Adrenal gland (tissue), 12 donors: Measurements from ENCODE around the gene MARK3. TPM values are rescaled to one million over a fixed set of nuclear protein-coding genes. Genes with fewer than 3 reads are reported as not detected.

Experiments
- DNase-seq, 7 donors: peaks; one replicate each; pipeline ENCODE4 v3.0.0-alpha.2; 2019 to 2020
- H3K27ac ChIP-seq, 5 donors: fragments of 200-600 bp; sonication (generic) in 4 of 5; 1 replicate in 3 of 5; 2 replicates in 2 of 5; pipeline versions ENCODE4 v1.5.1 to v1.8.0; 2016 to 2020; ENCODE audit warnings: mild to moderate bottlenecking in 1 of 5
- H3K27me3 ChIP-seq: fragments of 200-600 bp; 2 replicates; pipeline ENCODE4 v1.8.0; 2021
- H3K36me3 ChIP-seq, 2 donors: fragments of 200-600 bp; replicated peaks in 1 of 2; 1 replicate in 1 of 2; 2 replicates in 1 of 2; pipeline versions ENCODE4 v1.5.1 to v1.8.0; 2018 to 2022
- H3K4me1 ChIP-seq, 2 donors: fragments of 200-600 bp; replicated peaks in 1 of 2; 1 replicate in 1 of 2; 2 replicates in 1 of 2; pipeline versions ENCODE4 v1.5.1 to v1.8.0; 2018 to 2021
- H3K4me3 ChIP-seq, 4 donors: fragments of 200-600 bp; sonication (generic) in 3 of 4; one replicate each; pipeline ENCODE4 v1.5.1; 2016 to 2018
- H3K9me3 ChIP-seq, 3 donors: fragments of 200-600 bp; sonication (generic) in 1 of 3; replicated peaks in 1 of 3; 1 replicate in 2 of 3; 2 replicates in 1 of 3; pipeline versions ENCODE4 v1.5.1 to v1.8.0; 2016 to 2021
- POLR2A ChIP-seq, 2 donors: fragments of 450-650 bp; IDR thresholded peaks; one replicate each; pipeline ENCODE4 v1.6.1; 2017; ENCODE audit warnings: antibody characterized with exemption in 2 of 2, mild to moderate bottlenecking in 2 of 2, moderate library complexity in 1 of 2
- WGBS, 4 donors: extraction: QIAGEN DNeasy Blood & Tissue Kit in 2 of 4; methylation state at CpG; one replicate each; pipeline versions ENCODE4 v1.1.5 to v1.1.7; 2013 to 2017; 5-methylcytosine and 5-hydroxymethylcytosine counted together
- intact Hi-C, 2 donors: fragments of 100-400 bp; cut with DNase I; formaldehyde crosslinking; loops; one replicate each; pipeline versions ENCODE4 v1.14.1 to v1.15.0; 2022 to 2023
- polyA plus RNA-seq, 3 donors: library from polyadenylated mRNA; stranded (reverse); fragments of 200-250 nt in 2 of 3; fragments of 350-450 nt in 1 of 3; fragmentation: Illumina TruSeq in 1 of 3; extraction: RNeasy Lipid Tissue Mini Kit (QIAGEN cat#74804) in 1 of 3; gene quantifications; one replicate each; pipeline ENCODE4 v1.2.3, GENCODE V29; 2013 to 2014
- total RNA-seq, 9 donors: library from RNA; depleted of rRNA in 4 of 9; stranded (reverse); fragments of >200 nt in 4 of 9; fragments of 120-200 nt in 1 of 9; fragmentation: NEBNext Ultra II Directional in 1 of 9; extraction: Animal tissue kit (Norgen Biotek cat#: 25700) in 1 of 9; gene quantifications; one replicate each; pipeline versions ENCODE4 v1.1.0 to v1.2.4, GENCODE V29; 2013 to 2023
- TF ChIP-seq, protein P1 (sequence below), 6 experiments: fragments of 450-650 bp in 4 of 6; fragments of 200-600 bp in 2 of 6; sonication (generic) in 1 of 6; IDR thresholded peaks; 1 replicate in 5 of 6; 2 replicates in 1 of 6; pipeline versions ENCODE4 v1.5.1 to v1.8.0; 2016 to 2021; ENCODE audit warnings: antibody characterized with exemption in 6 of 6, mild to moderate bottlenecking in 2 of 6, moderate library complexity in 1 of 6
- donor health status: healthy with polysubstance abuse.
- donor health status: Bipolar disorder and iron deficiency.
- donor health status: DM: yes; HTN: yes; CAD: no.
- donor health status: DM: no; HTN: no; CAD: no.
- donor health status: DM: no; HTN: no; CAD: no.
- donor health status: DM: yes; HTN: yes; CAD: no.

MARK3 gene
- total and polyA plus RNA-seq, 12 donors = 73.1 to 233 (median 94.6) TPM

DNA sequence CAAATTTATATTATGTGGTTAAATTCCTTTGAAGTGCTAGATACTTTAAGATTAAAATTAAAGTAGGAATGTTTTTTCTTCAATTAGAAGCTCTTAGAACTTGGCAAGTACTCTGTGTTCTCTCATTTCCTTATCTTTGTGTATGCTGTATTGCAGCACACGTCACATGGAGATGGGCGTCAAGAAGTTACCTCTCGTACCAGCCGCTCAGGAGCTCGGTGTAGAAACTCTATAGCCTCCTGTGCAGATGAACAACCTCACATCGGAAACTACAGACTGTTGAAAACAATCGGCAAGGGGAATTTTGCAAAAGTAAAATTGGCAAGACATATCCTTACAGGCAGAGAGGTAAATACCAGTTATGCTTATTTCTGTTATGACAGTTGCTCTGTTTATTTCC lies 19.7 kb downstream of the MARK3 start:
- 31 to 44% (median 35%) methylated on average over 7 of the region's 7 CpGs for WGBS, 4 donors
- peaks cover 0 to 19% of the 10 kb centered on the region in 2 donors for H3K36me3 ChIP-seq
- intact Hi-C loops = no loop called here
- H3K4me1 ChIP-seq = peaks cover 60 to 75% of the 10 kb centered on the region in 2 donors
- TF ChIP-seq POLR2A (IDR thresholded peaks at IDR 0.05) = no peak
- TF ChIP-seq, protein P1, sequence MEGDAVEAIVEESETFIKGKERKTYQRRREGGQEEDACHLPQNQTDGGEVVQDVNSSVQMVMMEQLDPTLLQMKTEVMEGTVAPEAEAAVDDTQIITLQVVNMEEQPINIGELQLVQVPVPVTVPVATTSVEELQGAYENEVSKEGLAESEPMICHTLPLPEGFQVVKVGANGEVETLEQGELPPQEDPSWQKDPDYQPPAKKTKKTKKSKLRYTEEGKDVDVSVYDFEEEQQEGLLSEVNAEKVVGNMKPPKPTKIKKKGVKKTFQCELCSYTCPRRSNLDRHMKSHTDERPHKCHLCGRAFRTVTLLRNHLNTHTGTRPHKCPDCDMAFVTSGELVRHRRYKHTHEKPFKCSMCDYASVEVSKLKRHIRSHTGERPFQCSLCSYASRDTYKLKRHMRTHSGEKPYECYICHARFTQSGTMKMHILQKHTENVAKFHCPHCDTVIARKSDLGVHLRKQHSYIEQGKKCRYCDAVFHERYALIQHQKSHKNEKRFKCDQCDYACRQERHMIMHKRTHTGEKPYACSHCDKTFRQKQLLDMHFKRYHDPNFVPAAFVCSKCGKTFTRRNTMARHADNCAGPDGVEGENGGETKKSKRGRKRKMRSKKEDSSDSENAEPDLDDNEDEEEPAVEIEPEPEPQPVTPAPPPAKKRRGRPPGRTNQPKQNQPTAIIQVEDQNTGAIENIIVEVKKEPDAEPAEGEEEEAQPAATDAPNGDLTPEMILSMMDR (IDR thresholded peaks at IDR 0.05) = no peak
- H3K27ac ChIP-seq = peak overlapping the region in 4 of 5 donors; percentile 1 to 80 (median 74)
- no peaks in the 10 kb centered on the region for H3K9me3 ChIP-seq
- peak in 3 of 7 donors; percentile 48 to 73 (median 56) for DNase-seq
- no peaks in the 10 kb centered on the region for H3K27me3 ChIP-seq
- H3K4me3 ChIP-seq = no peak overlapping the region

GRCh38 chr14:103408491-103409155 lies 23.4 kb downstream of the MARK3 start:
- WGBS, 4 donors = 19 to 33% (median 24%) methylated on average over 5 to 7 of the region's 7 CpGs
- Histone ChIP-seq H3K36me3 (peaks cover 0 to 23% of the 10 kb centered on the region in 2 donors), H3K27me3 (no peaks in the 10 kb centered on the region), H3K9me3 (no peaks in the 10 kb centered on the region), H3K4me1 (peaks cover 36 to 52% of the 10 kb centered on the region in 2 donors), H3K4me3 (peak overlapping the region in 1 of 4 donors; percentile 9), H3K27ac (peak overlapping the region in 4 of 5 donors; percentile 44 to 77 (median 64))
- TF ChIP-seq, protein P1 (IDR thresholded peaks at IDR 0.05) = no peak
- no peak for TF ChIP-seq POLR2A (IDR thresholded peaks at IDR 0.05)
- intact Hi-C loops = no loop called here
- peak; percentile 53 to 76 (median 70) for DNase-seq

DNA sequence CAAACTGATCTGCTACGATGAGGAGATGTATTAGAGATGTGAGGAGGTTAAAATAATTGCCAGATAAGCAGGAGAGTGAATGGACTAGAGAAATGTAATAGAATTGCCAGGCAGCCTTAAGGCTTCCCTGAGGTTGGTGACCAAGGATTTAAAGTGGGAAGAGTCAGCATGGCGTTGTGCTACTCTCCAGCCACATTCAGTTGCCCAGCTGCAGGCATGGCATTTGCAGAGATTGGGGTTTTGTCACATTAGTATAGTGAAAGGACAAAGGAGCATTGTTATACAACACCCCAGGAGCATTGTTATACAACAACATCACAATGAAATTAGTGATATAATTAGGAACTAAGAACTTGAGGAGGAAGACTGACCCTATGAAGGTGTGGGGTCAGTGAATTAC lies 31.7 kb downstream of the MARK3 start:
- H3K27ac ChIP-seq = peak overlapping the region in 1 of 5 donors; percentile 66

DNA sequence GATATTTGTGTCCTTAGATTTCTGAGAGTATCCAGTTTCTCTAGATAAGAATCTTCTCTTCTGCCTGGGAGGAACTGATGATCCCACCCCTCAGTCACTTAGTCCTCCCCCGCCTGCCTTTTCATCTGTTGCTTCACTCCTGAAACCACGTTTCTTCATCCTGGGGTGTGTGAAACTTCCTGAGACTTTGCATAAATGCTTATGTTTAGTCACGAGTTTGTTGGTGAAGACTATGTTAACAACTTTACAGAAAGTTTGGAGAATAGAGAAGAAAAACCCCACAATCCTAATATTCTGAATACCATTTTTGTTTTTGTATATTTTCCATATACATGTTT lies 33.2 kb downstream of the MARK3 start:
- TF ChIP-seq POLR2A (IDR thresholded peaks at IDR 0.05) = no peak
- TF ChIP-seq, protein P1 (IDR thresholded peaks at IDR 0.05) = no peak
- WGBS, 4 donors = 53 to 71% (median 61%) methylated on average over 3 of the region's 3 CpGs
- Histone ChIP-seq H3K4me3 (no peak overlapping the region), H3K27ac (peak overlapping the region in 3 of 5 donors; percentile 15 to 66 (median 49)), H3K9me3 (no peaks in the 10 kb centered on the region), H3K36me3 (no peaks in the 10 kb centered on the region), H3K27me3 (no peaks in the 10 kb centered on the region), H3K4me1 (peaks cover 23 to 33% of the 10 kb centered on the region in 2 donors)
- intact Hi-C loops = no loop called here
- DNase-seq = no peak

More for the DNA sequence above, 31.7 kb downstream of the MARK3 start:
- Histone ChIP-seq H3K9me3 (no peaks in the 10 kb centered on the region), H3K4me3 (no peak overlapping the region), H3K36me3 (peaks cover 0 to 4% of the 10 kb centered on the region in 2 donors), H3K4me1 (peaks cover 20 to 22% of the 10 kb centered on the region in 2 donors), H3K27me3 (no peaks in the 10 kb centered on the region)
- intact Hi-C loops = no loop called here
- no peak for TF ChIP-seq POLR2A (IDR thresholded peaks at IDR 0.05)
- TF ChIP-seq, protein P1 (IDR thresholded peaks at IDR 0.05) = no peak
- no peak for DNase-seq
- WGBS, 4 donors = 80 to 95% (median 87%) methylated on average over 2 of the region's 2 CpGs
